Measurements from ENCODE around the gene NUAK2.

- TF ChIP-seq CTCF (IDR thresholded peaks at IDR 0.05; ENCODE audit: extremely low read depth in 1 of 2, insufficient read depth in 1 of 2, low read depth in 1 of 2, low read length in 2 of 2) (no peak), POLR2AphosphoS5 (IDR thresholded peaks at IDR 0.05; ENCODE audit: insufficient read depth, low read depth, low read length) (no peak), POLR2A (IDR thresholded peaks at IDR 0.05; ENCODE audit: low read depth, low read length) (no peak), EZH2 (IDR thresholded peaks at IDR 0.05; ENCODE audit: borderline replicate concordance, low read depth, low read length, severe bottlenecking) (no peak), JUN (IDR thresholded peaks at IDR 0.05; ENCODE audit: borderline replicate concordance, insufficient read depth, insufficient read length, low read depth) (no peak), MYC (IDR thresholded peaks at IDR 0.05; ENCODE audit: low read depth, low read length) (no peak), FOS (IDR thresholded peaks at IDR 0.05; ENCODE audit: borderline replicate concordance, insufficient read depth, low read length) (no peak), MAX (IDR thresholded peaks at IDR 0.05; ENCODE audit: insufficient read depth, insufficient read length) (no peak), GATA2 (IDR thresholded peaks at IDR 0.05; ENCODE audit: insufficient read depth, insufficient read length, low read depth, low read length) (no peak)
Observed at GRCh38 chr1:205304046-205304694, 17.4 kb downstream of the NUAK2 start.
